ENCODE results near the gene JUND.
A peak's percentile ranks its signal among the peaks of the same experiment; 100 is the strongest.

JUND gene

GRCh38 chr19:18266771-18267686 lies 14.4 kb downstream of the JUND start:
- no peak for DNase-seq

- DNase-seq: no peak
These were observed 15.8 kb downstream of the JUND start for GRCh38 chr19:18265582-18265981.

GRCh38 chr19:18264971-18265540 lies 16.4 kb downstream of the JUND start:
- DNase-seq: no peak

GRCh38 chr19:18264137-18264854 lies 17.1 kb downstream of the JUND start:
- no peak for DNase-seq

GRCh38 chr19:18263324-18264136 lies 17.9 kb downstream of the JUND start:
- no peak for DNase-seq

- DNase-seq: no peak
These were observed 18.5 kb downstream of the JUND start for GRCh38 chr19:18262917-18263316.

GRCh38 chr19:18262144-18262543 lies 19.3 kb downstream of the JUND start:
- DNase-seq: no peak

- DNase-seq: no peak
These were observed 19.9 kb downstream of the JUND start for GRCh38 chr19:18261474-18261873.

GRCh38 chr19:18259893-18260292 lies 21.5 kb downstream of the JUND start:
- no peak for DNase-seq

- no peak for DNase-seq
These were observed 23.6 kb downstream of the JUND start for GRCh38 chr19:18257503-18258470.

GRCh38 chr19:18254546-18255503 lies 26.6 kb downstream of the JUND start:
- no peak for DNase-seq

- no peak for DNase-seq
These were observed 27.7 kb downstream of the JUND start for GRCh38 chr19:18253716-18254115.

GRCh38 chr19:18253130-18253529 lies 28.3 kb downstream of the JUND start:
- no peak for DNase-seq

- no peak for DNase-seq
These were observed 29.1 kb downstream of the JUND start for GRCh38 chr19:18252370-18252717.

GRCh38 chr19:18251587-18252369 lies 29.6 kb downstream of the JUND start:
- DNase-seq: peak; percentile 73

GRCh38 chr19:18249834-18250233 lies 31.6 kb downstream of the JUND start:
- DNase-seq: no peak

- DNase-seq: no peak
These were observed 36.1 kb downstream of the JUND start for GRCh38 chr19:18245297-18245696.

- no peak for DNase-seq
These were observed 42.1 kb downstream of the JUND start for GRCh38 chr19:18239303-18239702.

- DNase-seq: no peak
These were observed 47.2 kb downstream of the JUND start for GRCh38 chr19:18234194-18234593.

Data from activated CD4-positive, alpha-beta T cell treated with anti-CD3 and anti-CD28 coated beads for 1 hour (primary cell).